HFFc6 (cell line): Measurements from ENCODE around the gene ATP8A2. TPM values are rescaled to one million over a fixed set of nuclear protein-coding genes. Genes with fewer than 3 reads are reported as not detected.

Experiments used
- DNase-seq: peaks from one replicate; pipeline ENCODE4 v3.0.0-alpha.2; 2018
- H3K27ac Mint-ChIP-seq: 2 replicates; pipeline ENCODE4 v1.8.0; 2020; ENCODE audit warnings: mild to moderate bottlenecking, mixed read lengths
- H3K27me3 Mint-ChIP-seq: 2 replicates; pipeline ENCODE4 v1.8.0; 2021; ENCODE audit warnings: mild to moderate bottlenecking, moderate library complexity, mixed read lengths; ENCODE audit not compliant: insufficient read depth
- H3K36me3 Mint-ChIP-seq: 2 replicates; pipeline ENCODE4 v1.8.0; 2021; ENCODE audit warnings: low read depth, mixed read lengths
- H3K4me1 Mint-ChIP-seq: 2 replicates; pipeline ENCODE4 v1.8.0; 2020; ENCODE audit warnings: low read depth, mixed read lengths
- H3K4me3 Mint-ChIP-seq: 2 replicates; pipeline ENCODE4 v1.8.0; 2020; ENCODE audit warnings: mild to moderate bottlenecking, moderate library complexity, mixed read lengths
- H3K9me3 Mint-ChIP-seq: 2 replicates; pipeline ENCODE4 v1.8.0; 2020; ENCODE audit warnings: mild to moderate bottlenecking, mixed read lengths
- total RNA-seq, 6 experiments: library from RNA; stranded (reverse); fragmentation: NEBNext Ultra II Directional; extraction: Animal tissue kit (Norgen Biotek cat#: 25700); gene quantifications; 2 replicates in 1 of 6; 3 replicates in 5 of 6; pipeline ENCODE4 v1.2.3, GENCODE V29; 2021
- TF ChIP-seq, protein P1 (sequence below): fragments of 200-600 bp; sonication (generic); IDR thresholded peaks from 2 replicates; pipeline ENCODE4 v1.5.0; 2021; ENCODE audit warnings: antibody characterized with exemption, mild to moderate bottlenecking

Gene ATP8A2
- total RNA-seq, 6 experiments from 2014 or later = 0.02 TPM; not detected in 5

DNA sequence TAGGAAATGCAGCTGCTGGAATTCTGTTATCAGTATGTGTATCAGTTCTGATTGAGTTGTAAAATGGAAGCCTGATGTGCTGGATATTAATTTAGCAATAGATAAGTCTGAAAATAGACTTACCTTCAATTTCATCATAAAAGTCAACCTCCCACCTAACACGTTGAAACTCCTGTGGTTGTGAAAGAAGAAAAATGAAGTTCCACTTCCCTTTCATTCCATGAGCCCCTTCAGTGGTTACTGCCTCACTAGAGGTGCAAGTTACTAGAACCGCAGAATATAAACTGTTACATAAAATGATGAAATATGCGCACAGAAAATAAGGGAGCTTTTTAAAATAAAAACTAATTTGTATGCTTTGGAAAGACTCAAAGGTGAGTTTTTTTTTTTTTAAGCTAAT is 430.8 kb downstream of the ATP8A2 start:
- Mint-ChIP-seq H3K36me3 (no peaks in the 10 kb centered on the region), H3K27me3 (no peaks in the 10 kb centered on the region; the same call in 1 of the 2 replicates), H3K4me3 (no peak overlapping the region), H3K4me1 (no peaks in the 10 kb centered on the region), H3K9me3 (peaks cover 49% of the 10 kb centered on the region), H3K27ac (no peak overlapping the region)
- no peak for DNase-seq
- TF ChIP-seq, protein P1, sequence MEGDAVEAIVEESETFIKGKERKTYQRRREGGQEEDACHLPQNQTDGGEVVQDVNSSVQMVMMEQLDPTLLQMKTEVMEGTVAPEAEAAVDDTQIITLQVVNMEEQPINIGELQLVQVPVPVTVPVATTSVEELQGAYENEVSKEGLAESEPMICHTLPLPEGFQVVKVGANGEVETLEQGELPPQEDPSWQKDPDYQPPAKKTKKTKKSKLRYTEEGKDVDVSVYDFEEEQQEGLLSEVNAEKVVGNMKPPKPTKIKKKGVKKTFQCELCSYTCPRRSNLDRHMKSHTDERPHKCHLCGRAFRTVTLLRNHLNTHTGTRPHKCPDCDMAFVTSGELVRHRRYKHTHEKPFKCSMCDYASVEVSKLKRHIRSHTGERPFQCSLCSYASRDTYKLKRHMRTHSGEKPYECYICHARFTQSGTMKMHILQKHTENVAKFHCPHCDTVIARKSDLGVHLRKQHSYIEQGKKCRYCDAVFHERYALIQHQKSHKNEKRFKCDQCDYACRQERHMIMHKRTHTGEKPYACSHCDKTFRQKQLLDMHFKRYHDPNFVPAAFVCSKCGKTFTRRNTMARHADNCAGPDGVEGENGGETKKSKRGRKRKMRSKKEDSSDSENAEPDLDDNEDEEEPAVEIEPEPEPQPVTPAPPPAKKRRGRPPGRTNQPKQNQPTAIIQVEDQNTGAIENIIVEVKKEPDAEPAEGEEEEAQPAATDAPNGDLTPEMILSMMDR = no peak

DNA sequence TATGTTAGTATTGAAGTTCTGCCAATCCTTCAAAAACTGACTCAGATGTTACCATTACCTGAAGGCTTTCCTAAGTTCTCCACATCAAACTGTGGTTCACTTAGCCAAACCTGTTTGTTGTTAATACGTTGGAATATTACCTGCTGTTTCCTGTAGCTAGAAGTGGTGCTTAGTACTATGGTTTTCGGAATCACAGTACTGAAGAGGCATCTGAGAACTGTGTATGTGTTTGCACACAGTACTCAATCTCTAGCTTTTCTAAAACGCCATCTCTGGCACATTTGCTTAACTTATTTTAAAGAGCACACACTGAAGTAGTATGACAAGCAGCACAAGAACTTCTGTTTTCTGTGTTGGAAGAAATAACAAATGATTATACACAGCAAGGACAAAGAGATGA is 431.9 kb downstream of the ATP8A2 start:
- no peak for DNase-seq
- no peaks in the 10 kb centered on the region for H3K4me1 Mint-ChIP-seq
- H3K27ac Mint-ChIP-seq = no peak overlapping the region
- no peaks in the 10 kb centered on the region for H3K36me3 Mint-ChIP-seq
- H3K27me3 Mint-ChIP-seq = no peaks in the 10 kb centered on the region; the same call in 1 of the 2 replicates
- TF ChIP-seq, protein P1 = no peak
- H3K4me3 Mint-ChIP-seq = no peak overlapping the region
- peaks cover 49% of the 10 kb centered on the region for H3K9me3 Mint-ChIP-seq

DNA sequence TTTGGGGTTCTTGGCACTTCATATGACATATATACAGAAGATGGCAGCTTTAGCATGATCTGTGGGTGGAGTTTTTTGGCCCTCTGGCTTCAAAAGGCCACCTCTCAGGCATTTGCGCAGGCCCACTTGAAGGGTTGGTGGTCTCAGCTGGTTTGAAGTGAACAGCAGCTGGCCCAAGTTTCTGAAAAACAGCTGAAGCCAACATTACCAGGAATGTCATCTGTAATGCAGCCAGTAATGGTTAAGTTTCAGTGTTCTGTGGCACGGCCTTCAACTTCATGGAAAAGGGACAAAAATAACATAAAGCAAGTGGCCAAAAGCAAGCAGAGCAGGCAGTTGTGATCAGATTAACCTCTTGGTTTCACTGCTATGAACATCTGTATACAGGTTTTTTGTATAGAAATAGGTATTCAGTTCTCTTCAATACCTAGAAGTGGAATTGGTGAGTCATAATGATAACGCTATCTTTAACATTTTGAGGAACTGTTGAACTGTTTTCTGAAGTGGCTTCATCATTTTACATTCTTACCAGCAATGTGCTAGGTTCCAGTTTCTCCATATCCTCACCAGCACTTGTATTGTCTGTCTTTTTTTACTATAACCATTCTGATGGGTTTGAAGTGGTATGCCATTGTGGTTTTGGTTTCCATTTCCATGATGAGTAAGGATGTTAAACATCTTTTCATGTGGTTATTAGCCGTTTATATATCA is 434.6 kb downstream of the ATP8A2 start:
- DNase-seq = no peak
- H3K4me3 Mint-ChIP-seq = no peak overlapping the region
- peaks cover 38% of the 10 kb centered on the region for H3K9me3 Mint-ChIP-seq
- no peaks in the 10 kb centered on the region for H3K36me3 Mint-ChIP-seq
- H3K27ac Mint-ChIP-seq = no peak overlapping the region
- TF ChIP-seq, protein P1 = no peak
- H3K4me1 Mint-ChIP-seq = no peaks in the 10 kb centered on the region
- H3K27me3 Mint-ChIP-seq = no peaks in the 10 kb centered on the region; the same call in 1 of the 2 replicates

DNA sequence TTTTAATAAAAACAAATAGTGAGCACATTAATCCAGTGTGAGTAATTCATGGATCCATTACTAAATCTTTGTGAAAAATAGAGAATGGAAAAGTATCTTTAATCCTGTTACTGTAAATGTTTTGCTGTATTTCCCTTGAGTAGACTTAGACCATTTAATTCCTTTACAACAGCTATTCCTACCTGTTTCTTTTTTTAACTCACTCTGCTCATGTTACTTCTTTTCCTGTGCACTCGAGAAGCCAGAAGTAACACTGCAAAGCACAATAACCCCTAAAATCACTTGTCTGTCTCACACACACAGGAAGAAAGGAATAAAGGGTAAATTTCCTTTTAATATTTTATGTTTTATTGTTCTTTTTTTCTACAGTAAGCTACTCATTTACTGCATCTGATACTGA is 435.8 kb downstream of the ATP8A2 start:
- Mint-ChIP-seq H3K27ac (no peak overlapping the region), H3K36me3 (no peaks in the 10 kb centered on the region), H3K9me3 (peaks cover 41% of the 10 kb centered on the region), H3K4me1 (no peaks in the 10 kb centered on the region), H3K27me3 (no peaks in the 10 kb centered on the region; the same call in 1 of the 2 replicates), H3K4me3 (no peak overlapping the region)
- DNase-seq = no peak
- TF ChIP-seq, protein P1 = no peak

GRCh38 chr13:25811506-25811905 is 439.7 kb downstream of the ATP8A2 start:
- H3K9me3 Mint-ChIP-seq = peaks cover 30% of the 10 kb centered on the region
- TF ChIP-seq, protein P1 = no peak
- H3K4me1 Mint-ChIP-seq = no peaks in the 10 kb centered on the region
- H3K36me3 Mint-ChIP-seq = no peaks in the 10 kb centered on the region
- H3K27ac Mint-ChIP-seq = no peak overlapping the region
- H3K27me3 Mint-ChIP-seq = no peaks in the 10 kb centered on the region; the same call in 1 of the 2 replicates
- DNase-seq = no peak
- H3K4me3 Mint-ChIP-seq = no peak overlapping the region
